GM23338 (cell line): Measurements from ENCODE around the gene MEGF6. TPM values are rescaled to one million over a fixed set of nuclear protein-coding genes. Genes with fewer than 3 reads are reported as not detected.

ENCODE experiments used
- ATAC-seq: fragments of 200-7000 bp; cut with Tn5 transposase; 3 replicates; pipeline ENCODE4 v1.9.1; 2020
- DNase-seq: peaks from one replicate; pipeline ENCODE4 v3.0.0-alpha.2; 2015; ENCODE audit warnings: low spot score
- H2AFZ ChIP-seq: fragments of 200-600 bp; sonication (generic); 2 replicates; pipeline ENCODE4 v1.8.0; 2016; ENCODE audit warnings: antibody characterized with exemption, mild to moderate bottlenecking, moderate library complexity
- H3F3A ChIP-seq: fragments of 200-600 bp; sonication (generic); replicated peaks from 2 replicates; pipeline ENCODE4 v1.8.0; 2017; ENCODE audit warnings: antibody characterized with exemption, mixed run types, low read depth
- H3K27ac ChIP-seq: fragments of 200-600 bp; sonication (generic); 2 replicates; pipeline ENCODE4 v1.6.1; 2016; ENCODE audit warnings: low read depth
- H3K27me3 ChIP-seq: fragments of 200-600 bp; sonication (generic); 2 replicates; pipeline ENCODE4 v1.8.0; 2016; ENCODE audit warnings: mild to moderate bottlenecking, mixed run types, moderate library complexity; ENCODE audit not compliant: insufficient read depth
- H3K36me3 ChIP-seq: fragments of 200-600 bp; sonication (generic); 2 replicates; pipeline ENCODE4 v1.8.0; 2016; ENCODE audit warnings: mild to moderate bottlenecking; ENCODE audit not compliant: insufficient read depth
- H3K4me1 ChIP-seq: fragments of 200-600 bp; sonication (generic); 2 replicates; pipeline ENCODE4 v1.8.0; 2016; ENCODE audit warnings: mild to moderate bottlenecking, moderate library complexity; ENCODE audit not compliant: insufficient read depth
- H3K4me2 ChIP-seq: fragments of 200-600 bp; sonication (generic); 2 replicates; pipeline ENCODE4 v1.7.1; 2017; ENCODE audit warnings: mixed run types
- H3K4me3 ChIP-seq: fragments of 200-600 bp; sonication (generic); 2 replicates; pipeline ENCODE4 v1.6.1; 2016; ENCODE audit warnings: mixed run types
- H3K79me2 ChIP-seq: fragments of 200-600 bp; sonication (generic); replicated peaks from 2 replicates; pipeline ENCODE4 v1.8.0; 2017; ENCODE audit warnings: mild to moderate bottlenecking; ENCODE audit not compliant: insufficient read depth
- H3K9me2 ChIP-seq: fragments of 200-600 bp; sonication (generic); 2 replicates; pipeline ENCODE4 v1.8.0; 2017; ENCODE audit not compliant: insufficient read depth
- H4K20me1 ChIP-seq: fragments of 200-600 bp; sonication (generic); replicated peaks from 2 replicates; pipeline ENCODE4 v1.8.0; 2017; ENCODE audit warnings: mild to moderate bottlenecking; ENCODE audit not compliant: insufficient read depth
- H3K27ac Mint-ChIP-seq: 2 replicates; pipeline ENCODE4 v1.8.0; 2020; ENCODE audit warnings: inconsistent platforms, mild to moderate bottlenecking, moderate library complexity, mixed read lengths
- H3K27me3 Mint-ChIP-seq: 3 replicates; pipeline ENCODE4 v1.8.0; 2022; ENCODE audit warnings: low read depth, mild to moderate bottlenecking, moderate library complexity, mixed read lengths, inconsistent platforms; ENCODE audit not compliant: insufficient read depth, poor library complexity
- H3K36me3 Mint-ChIP-seq: 3 replicates; pipeline ENCODE4 v1.8.0; 2021; ENCODE audit warnings: low read depth, mild to moderate bottlenecking, inconsistent platforms, moderate library complexity, mixed read lengths
- H3K4me1 Mint-ChIP-seq: 3 replicates; pipeline ENCODE4 v1.8.0; 2020; ENCODE audit warnings: mild to moderate bottlenecking, inconsistent platforms, mixed read lengths
- H3K4me3 Mint-ChIP-seq: 3 replicates; pipeline ENCODE4 v1.8.0; 2021; ENCODE audit warnings: moderate library complexity, mild to moderate bottlenecking, inconsistent platforms, mixed read lengths
- H3K9me3 Mint-ChIP-seq: 3 replicates; pipeline ENCODE4 v1.8.0; 2020; ENCODE audit warnings: moderate library complexity, mild to moderate bottlenecking, inconsistent platforms, mixed read lengths
- CREB1 ChIP-seq: fragments of 250-450 bp; sonication (Bioruptor Pico); IDR thresholded peaks from 2 replicates; pipeline ENCODE4 v1.5.0; 2020; ENCODE audit warnings: low read depth, mild to moderate bottlenecking, moderate library complexity
- ETS1 ChIP-seq: IDR thresholded peaks from 2 replicates; pipeline ENCODE4 v1.6.1; 2016; ENCODE audit warnings: antibody characterized with exemption
- EZH2 ChIP-seq: fragments of 200-600 bp; sonication (generic); IDR thresholded peaks from one replicate; pipeline ENCODE4 v1.8.0; 2017; ENCODE audit warnings: antibody characterized with exemption, mild to moderate bottlenecking, low read depth; ENCODE audit not compliant: unreplicated experiment
- EZH2phosphoT487 ChIP-seq: fragments of 200-600 bp; sonication (generic); IDR thresholded peaks from one replicate; pipeline ENCODE4 v1.8.1; 2018; ENCODE audit warnings: antibody characterized with exemption; ENCODE audit not compliant: unreplicated experiment
- JUNB ChIP-seq: IDR thresholded peaks from one replicate; pipeline ENCODE4 v1.6.1; 2016; ENCODE audit warnings: antibody characterized with exemption; ENCODE audit not compliant: unreplicated experiment
- NANOG ChIP-seq: IDR thresholded peaks from 2 replicates; pipeline ENCODE4 v1.6.1; 2016; ENCODE audit warnings: antibody characterized with exemption, borderline replicate concordance
- POLR2AphosphoS5 ChIP-seq: IDR thresholded peaks from 2 replicates; pipeline ENCODE4 v1.6.1; 2016; ENCODE audit warnings: antibody characterized with exemption, low read depth
- REST ChIP-seq: IDR thresholded peaks from one replicate; pipeline ENCODE4 v1.6.1; 2018; ENCODE audit warnings: antibody characterized with exemption; ENCODE audit not compliant: unreplicated experiment
- STAT1 ChIP-seq: IDR thresholded peaks from one replicate; pipeline ENCODE4 v1.6.1; 2016; ENCODE audit warnings: antibody characterized with exemption; ENCODE audit not compliant: unreplicated experiment
- ZNF114 ChIP-seq: fragments of 250-450 bp; sonication (Bioruptor Pico); IDR thresholded peaks from 2 replicates; pipeline ENCODE4 v1.5.0; 2020; ENCODE audit warnings: mild to moderate bottlenecking, moderate library complexity
- ZNF331 ChIP-seq: fragments of 250-450 bp; sonication (Bioruptor Pico); IDR thresholded peaks from 2 replicates; pipeline ENCODE4 v1.5.0; 2020; ENCODE audit warnings: low read depth, mild to moderate bottlenecking, moderate library complexity
- ZNF462 ChIP-seq: fragments of 250-450 bp; sonication (Bioruptor Pico); IDR thresholded peaks from 2 replicates; pipeline ENCODE4 v1.5.0; 2020; ENCODE audit warnings: mild to moderate bottlenecking, moderate library complexity
- polyA plus RNA-seq: library from polyadenylated mRNA; unstranded; fragments of >200 nt; fragmentation: Nextera tagmentation; extraction: Ambion mirVana; gene quantifications from 2 replicates; pipeline ENCODE4 v1.2.1, GENCODE V29; 2016
- total RNA-seq: library from RNA; depleted of rRNA; stranded (reverse); fragments of >200 nt; shearing (Covaris generic); gene quantifications from 2 replicates; pipeline ENCODE4 v1.2.3, GENCODE V29; 2014
- TF ChIP-seq, protein P1 (sequence below), 2 experiments: fragments of 200-600 bp in 1 of 2; sonication (generic) in 1 of 2; conservative IDR thresholded peaks; 2 replicates each; pipeline versions ENCODE4 v1.5.1 to v1.6.1; 2016 to 2017; ENCODE audit warnings: antibody characterized with exemption in 2 of 2, low read depth in 2 of 2, mild to moderate bottlenecking in 2 of 2, moderate library complexity in 1 of 2

The MEGF6 gene
- total and polyA plus RNA-seq, 2 experiments from 2014 or later, result 4.0 to 21.4 TPM

GRCh38 chr1:3455670-3456448, 155.4 kb downstream of the MEGF6 start:
- H3K27ac ChIP-seq, result peak overlapping the region; percentile 97
- no peak overlapping the region for H2AFZ ChIP-seq
- H3K9me3 Mint-ChIP-seq, result no peaks in the 10 kb centered on the region; the same call in 2 of the 3 replicates
- H3K27me3 Mint-ChIP-seq, result peaks cover 12% of the 10 kb centered on the region
- peaks cover 6% of the 10 kb centered on the region; the same call in 1 of the 3 replicates for H3K36me3 Mint-ChIP-seq
- H4K20me1 ChIP-seq, result no peaks in the 10 kb centered on the region
- H3K4me1 Mint-ChIP-seq, result peaks cover 24% of the 10 kb centered on the region
- ATAC-seq, result no peak
- DNase-seq, result no peak
- H3F3A ChIP-seq, result peaks cover 17% of the 10 kb centered on the region
- no peaks in the 10 kb centered on the region for H3K9me2 ChIP-seq
- peaks cover 19% of the 10 kb centered on the region; the same call in 1 of the 2 replicates for H3K79me2 ChIP-seq
- H3K4me3 Mint-ChIP-seq, result peak overlapping the region; percentile 82
- H3K4me3 ChIP-seq, result peak overlapping the region; percentile 85
- H3K36me3 ChIP-seq, result no peaks in the 10 kb centered on the region
- no peaks in the 10 kb centered on the region for H3K27me3 ChIP-seq
- H3K4me1 ChIP-seq, result peaks cover 18% of the 10 kb centered on the region; the same call in 1 of the 2 replicates
- H3K27ac Mint-ChIP-seq, result peak overlapping the region; percentile 80; the same call in 1 of the 2 replicates
- H3K4me2 ChIP-seq, result peak overlapping the region; percentile 93
- TF ChIP-seq EZH2phosphoT487, result no peak
- TF ChIP-seq EZH2, result no peak
- TF ChIP-seq NANOG, result no peak
- TF ChIP-seq POLR2AphosphoS5, result no peak; the same call in 1 of the 2 replicates
- TF ChIP-seq CREB1 (CRISPR knock-in tag), result no peak
- TF ChIP-seq, protein P1, sequence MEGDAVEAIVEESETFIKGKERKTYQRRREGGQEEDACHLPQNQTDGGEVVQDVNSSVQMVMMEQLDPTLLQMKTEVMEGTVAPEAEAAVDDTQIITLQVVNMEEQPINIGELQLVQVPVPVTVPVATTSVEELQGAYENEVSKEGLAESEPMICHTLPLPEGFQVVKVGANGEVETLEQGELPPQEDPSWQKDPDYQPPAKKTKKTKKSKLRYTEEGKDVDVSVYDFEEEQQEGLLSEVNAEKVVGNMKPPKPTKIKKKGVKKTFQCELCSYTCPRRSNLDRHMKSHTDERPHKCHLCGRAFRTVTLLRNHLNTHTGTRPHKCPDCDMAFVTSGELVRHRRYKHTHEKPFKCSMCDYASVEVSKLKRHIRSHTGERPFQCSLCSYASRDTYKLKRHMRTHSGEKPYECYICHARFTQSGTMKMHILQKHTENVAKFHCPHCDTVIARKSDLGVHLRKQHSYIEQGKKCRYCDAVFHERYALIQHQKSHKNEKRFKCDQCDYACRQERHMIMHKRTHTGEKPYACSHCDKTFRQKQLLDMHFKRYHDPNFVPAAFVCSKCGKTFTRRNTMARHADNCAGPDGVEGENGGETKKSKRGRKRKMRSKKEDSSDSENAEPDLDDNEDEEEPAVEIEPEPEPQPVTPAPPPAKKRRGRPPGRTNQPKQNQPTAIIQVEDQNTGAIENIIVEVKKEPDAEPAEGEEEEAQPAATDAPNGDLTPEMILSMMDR (conservative IDR thresholded peaks at IDR 0.05; ENCODE audit: low read depth in 2 of 2), result no peak
- no peak for TF ChIP-seq STAT1
- TF ChIP-seq ZNF331 (CRISPR knock-in tag), result no peak
- no peak for TF ChIP-seq ZNF114 (CRISPR knock-in tag)
- no peak for TF ChIP-seq ETS1
- TF ChIP-seq ZNF462, result no peak
- no peak for TF ChIP-seq REST
- TF ChIP-seq JUNB, result no peak
